ENCODE measurements around the gene SLC15A4. TPM values are rescaled to one million over a fixed set of nuclear protein-coding genes. Genes with fewer than 3 reads are reported as not detected.
A peak's percentile ranks its signal among the peaks of the same experiment; 100 is the strongest.

Gene SLC15A4
- polyA plus RNA-seq, 1 of the 3 experiments (the other 2 are of a cell fraction), result 14.5 TPM

GRCh38 chr12:128798571-128799341, 25.0 kb downstream of the SLC15A4 start:
- H3K9me3 ChIP-seq, result no peaks in the 10 kb centered on the region
- peaks cover 6% of the 10 kb centered on the region for H4K20me1 ChIP-seq (ENCODE audit: insufficient read depth)
- H3K4me2 ChIP-seq, result no peak overlapping the region
- H3K79me2 ChIP-seq (ENCODE audit: insufficient read depth), result peaks cover 32% of the 10 kb centered on the region
- CTCF ChIA-PET, result interaction anchor here (1.3 to 1.6 kb wide), 2 partner anchors 16 to 22 kb away, joined by 3 to 4 read pairs; no protein-coding TSS in a partner anchor
- 86% methylated on average over 19 of the region's 22 CpGs for WGBS (ENCODE audit: low lambda C conversion rate)
- H3K27me3 ChIP-seq (ENCODE audit: insufficient read depth), result no peaks in the 10 kb centered on the region
- peaks cover 17% of the 10 kb centered on the region for H3F3A ChIP-seq (replicated peaks; ENCODE audit: insufficient read depth)
- H3K9me2 ChIP-seq, result no peaks in the 10 kb centered on the region
- POLR2A ChIA-PET, result interaction anchor here (0.6 kb wide), 1 partner anchor 9 kb away, joined by 3 read pairs; no protein-coding TSS in a partner anchor
- peaks cover 0 to 6% of the 10 kb centered on the region in 2 experiments; a peak in 2 of 4 replicates for H3K4me1 ChIP-seq (ENCODE audit: control insufficient read depth in 1 of 2, insufficient read depth in 2 of 2, low read depth in 1 of 2, low read length in 1 of 2)
- H3K9ac ChIP-seq, result no peak overlapping the region
- H3K36me3 ChIP-seq (replicated peaks in 1 of 2; ENCODE audit: control insufficient read depth in 1 of 2, insufficient read depth in 2 of 2, low read length in 1 of 2), result peaks cover 33 to 68% of the 10 kb centered on the region in 2 experiments
- no peak overlapping the region for H3K4me3 ChIP-seq (ENCODE audit: low read depth in 2 of 2, low read length in 1 of 2)
- TF ChIP-seq, protein P1, sequence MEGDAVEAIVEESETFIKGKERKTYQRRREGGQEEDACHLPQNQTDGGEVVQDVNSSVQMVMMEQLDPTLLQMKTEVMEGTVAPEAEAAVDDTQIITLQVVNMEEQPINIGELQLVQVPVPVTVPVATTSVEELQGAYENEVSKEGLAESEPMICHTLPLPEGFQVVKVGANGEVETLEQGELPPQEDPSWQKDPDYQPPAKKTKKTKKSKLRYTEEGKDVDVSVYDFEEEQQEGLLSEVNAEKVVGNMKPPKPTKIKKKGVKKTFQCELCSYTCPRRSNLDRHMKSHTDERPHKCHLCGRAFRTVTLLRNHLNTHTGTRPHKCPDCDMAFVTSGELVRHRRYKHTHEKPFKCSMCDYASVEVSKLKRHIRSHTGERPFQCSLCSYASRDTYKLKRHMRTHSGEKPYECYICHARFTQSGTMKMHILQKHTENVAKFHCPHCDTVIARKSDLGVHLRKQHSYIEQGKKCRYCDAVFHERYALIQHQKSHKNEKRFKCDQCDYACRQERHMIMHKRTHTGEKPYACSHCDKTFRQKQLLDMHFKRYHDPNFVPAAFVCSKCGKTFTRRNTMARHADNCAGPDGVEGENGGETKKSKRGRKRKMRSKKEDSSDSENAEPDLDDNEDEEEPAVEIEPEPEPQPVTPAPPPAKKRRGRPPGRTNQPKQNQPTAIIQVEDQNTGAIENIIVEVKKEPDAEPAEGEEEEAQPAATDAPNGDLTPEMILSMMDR (IDR thresholded peaks at IDR 0.05), result peak; percentile 28
- TF ChIP-seq MEF2A (IDR thresholded peaks at IDR 0.05; ENCODE audit: borderline replicate concordance, low read depth), result no peak
- no peak overlapping the region for H2AFZ ChIP-seq (ENCODE audit: low read depth)
- H3K27ac ChIP-seq (ENCODE audit: low read depth in 2 of 2, low read length in 1 of 2), result no peak overlapping the region
- no peak for DNase-seq

DNA sequence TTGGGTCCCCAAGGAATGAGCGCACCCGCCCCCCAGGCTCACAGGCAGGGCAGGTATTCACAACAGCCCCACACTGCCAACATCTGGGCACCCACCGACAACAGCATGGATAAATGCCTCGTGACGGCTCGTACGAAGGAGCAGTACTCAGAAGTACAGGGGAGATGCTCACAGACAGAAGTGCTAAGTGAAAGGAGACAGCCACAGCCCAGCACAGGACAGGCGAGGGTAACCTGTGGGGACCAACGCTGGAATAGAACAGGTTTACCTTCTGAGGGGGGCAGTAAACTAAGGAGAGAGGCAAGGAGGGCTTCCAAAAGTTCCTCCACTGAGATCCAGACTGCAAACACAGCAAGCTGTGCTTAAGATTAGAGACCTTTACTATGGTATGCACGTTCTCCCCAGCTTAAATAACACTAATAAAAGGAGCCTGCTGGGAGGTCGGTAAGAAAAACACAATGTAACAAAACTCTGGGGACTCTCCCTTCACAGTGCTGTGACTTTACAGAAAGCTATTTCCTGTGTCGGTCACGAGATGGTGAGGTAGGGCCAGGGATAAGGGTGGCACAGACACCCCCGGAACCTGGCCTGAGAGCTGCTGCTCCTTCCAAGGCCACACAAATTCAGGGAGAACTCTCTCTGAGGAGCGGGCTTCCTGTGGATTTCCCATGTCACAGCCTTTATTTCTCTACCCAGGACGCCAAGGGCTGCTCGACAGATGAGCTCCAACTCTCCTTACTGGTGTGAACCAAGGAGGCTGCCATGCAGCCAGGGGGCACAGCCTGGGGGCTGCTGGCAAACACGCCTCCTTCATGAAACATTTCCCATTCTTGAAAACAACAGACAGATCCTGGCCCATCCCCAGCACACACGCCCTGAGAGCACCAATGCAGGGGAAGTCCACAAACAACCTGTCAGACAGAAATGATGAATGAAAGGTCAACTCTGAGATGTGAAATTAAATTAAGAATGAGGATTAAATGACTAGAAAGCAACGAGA, 26.3 kb downstream of the SLC15A4 start:
- Histone ChIP-seq H3F3A (replicated peaks; ENCODE audit: insufficient read depth) (peaks cover 14% of the 10 kb centered on the region), H3K9me2 (no peaks in the 10 kb centered on the region), H4K20me1 (ENCODE audit: insufficient read depth) (peaks cover 6% of the 10 kb centered on the region), H3K36me3 (replicated peaks in 1 of 2; ENCODE audit: control insufficient read depth in 1 of 2, insufficient read depth in 2 of 2, low read length in 1 of 2) (peaks cover 36 to 76% of the 10 kb centered on the region in 2 experiments), H2AFZ (ENCODE audit: low read depth) (no peak overlapping the region), H3K4me1 (ENCODE audit: control insufficient read depth in 1 of 2, insufficient read depth in 2 of 2, low read depth in 1 of 2, low read length in 1 of 2) (peaks cover 0 to 5% of the 10 kb centered on the region in 2 experiments; a peak in 2 of 4 replicates), H3K4me3 (ENCODE audit: low read depth in 2 of 2, low read length in 1 of 2) (no peak overlapping the region), H3K9me3 (no peaks in the 10 kb centered on the region), H3K4me2 (no peak overlapping the region), H3K79me2 (ENCODE audit: insufficient read depth) (peaks cover 19% of the 10 kb centered on the region), H3K27ac (ENCODE audit: low read depth in 2 of 2, low read length in 1 of 2) (no peak overlapping the region), H3K9ac (no peak overlapping the region), H3K27me3 (ENCODE audit: insufficient read depth) (no peaks in the 10 kb centered on the region)
- ChIA-PET CTCF (interaction anchor here (1.4 to 1.6 kb wide), 2 partner anchors 24 to 1114 kb away, joined by 3 to 4 read pairs; no protein-coding TSS in a partner anchor), POLR2A (no interaction called here)
- WGBS (ENCODE audit: low lambda C conversion rate), result 85% methylated on average over 20 of the region's 20 CpGs
- DNase-seq, result no peak
- TF ChIP-seq EZH2phosphoT487 (IDR thresholded peaks at IDR 0.05; ENCODE audit: borderline replicate concordance, low read depth) (no peak), FOSL2 (IDR thresholded peaks at IDR 0.05; ENCODE audit: borderline replicate concordance, low read depth) (no peak), GATA2 (CRISPR knock-in tag; IDR thresholded peaks at IDR 0.05) (no peak), USF2 (IDR thresholded peaks at IDR 0.05; ENCODE audit: borderline replicate concordance, low read depth, low read length) (no peak), FOXJ3 (CRISPR knock-in tag; IDR thresholded peaks at IDR 0.05) (no peak), NRF1 (IDR thresholded peaks at IDR 0.05; ENCODE audit: low read depth, low read length) (no peak), REST (IDR thresholded peaks at IDR 0.05; ENCODE audit: low read depth, low read length) (no peak), ELF1 (IDR thresholded peaks at IDR 0.05) (no peak), GABPA (IDR thresholded peaks at IDR 0.05; ENCODE audit: low read depth) (no peak), RCOR1 (IDR thresholded peaks at IDR 0.05; ENCODE audit: low read length) (no peak), SMC3 (IDR thresholded peaks at IDR 0.05; ENCODE audit: low read depth, low read length) (no peak), POLR2AphosphoS5 (IDR thresholded peaks at IDR 0.05; ENCODE audit: low read depth, low read length) (no peak), CHD2 (IDR thresholded peaks at IDR 0.05; ENCODE audit: low read length, partially characterized antibody) (no peak)

Measured in SK-N-SH (cell line).